MCF 10A (cell line): ENCODE measurements around the gene SUCLG2. TPM values are rescaled to one million over a fixed set of nuclear protein-coding genes. Genes with fewer than 3 reads are reported as not detected.
A peak's percentile ranks its signal among the peaks of the same experiment; 100 is the strongest.

Experiments used
- BruUV-seq: library from RNA; stranded (reverse); fragments of 400-500 nt; replicated peaks from 2 replicates; lab custom pipeline; 2021; lab: Mats Ljungman, UMichigan
- CTCF ChIA-PET: fragments of 300-600 bp; sonication (Branson Sonifier 250); formaldehyde crosslinking; extraction: SDS; loops from one replicate; lab custom pipeline; 2021; ENCODE audit warnings: antibody characterized with exemption, inconsistent platforms; lab: Yijun Ruan, JAX
- POLR2A ChIA-PET: fragments of 300-600, 350-650 bp; sonication (Branson Sonifier 250); formaldehyde crosslinking; extraction: SDS; loops from one replicate; lab custom pipeline; 2020; ENCODE audit warnings: antibody characterized with exemption, inconsistent platforms; lab: Yijun Ruan, JAX
- DNase-seq: peaks from one replicate; pipeline ENCODE4 v3.0.0-alpha.2; 2018; ENCODE audit not compliant: unreplicated experiment
- H3K27ac Mint-ChIP-seq: one replicate; pipeline ENCODE4 v1.8.0; 2022; ENCODE audit warnings: mild to moderate bottlenecking, low read depth, mixed read lengths; ENCODE audit not compliant: unreplicated experiment
- H3K27me3 Mint-ChIP-seq: one replicate; pipeline ENCODE4 v1.8.0; 2022; ENCODE audit warnings: mixed read lengths; ENCODE audit not compliant: insufficient read depth, unreplicated experiment
- H3K36me3 Mint-ChIP-seq: one replicate; pipeline ENCODE4 v1.8.0; 2022; ENCODE audit warnings: mild to moderate bottlenecking, moderate library complexity, mixed read lengths; ENCODE audit not compliant: insufficient read depth, unreplicated experiment
- H3K4me1 Mint-ChIP-seq: one replicate; pipeline ENCODE4 v1.8.0; 2022; ENCODE audit warnings: mixed read lengths; ENCODE audit not compliant: insufficient read depth, unreplicated experiment
- H3K4me3 Mint-ChIP-seq: one replicate; pipeline ENCODE4 v1.8.0; 2022; ENCODE audit warnings: mild to moderate bottlenecking, moderate library complexity, mixed read lengths; ENCODE audit not compliant: unreplicated experiment
- H3K9me3 Mint-ChIP-seq: one replicate; pipeline ENCODE4 v1.8.0; 2022; ENCODE audit warnings: mixed read lengths; ENCODE audit not compliant: unreplicated experiment
- intact Hi-C: fragments of 100-400 bp; cut with micrococcal nuclease; formaldehyde crosslinking; loops from 2 replicates; pipeline ENCODE4 v1.14.1; 2022
- total RNA-seq: library from RNA; stranded (reverse); gene quantifications from 2 replicates; pipeline ENCODE4 v1.2.3, GENCODE V29; 2022
- TF ChIP-seq, protein P1 (sequence below): fragments of 200-600 bp; IDR thresholded peaks from one replicate; pipeline ENCODE4 v1.8.0; 2022; ENCODE audit warnings: antibody characterized with exemption, mild to moderate bottlenecking; ENCODE audit not compliant: unreplicated experiment

The SUCLG2 gene
- total RNA-seq, 1 experiment from 2014 or later, result 55.6 TPM

DNA sequence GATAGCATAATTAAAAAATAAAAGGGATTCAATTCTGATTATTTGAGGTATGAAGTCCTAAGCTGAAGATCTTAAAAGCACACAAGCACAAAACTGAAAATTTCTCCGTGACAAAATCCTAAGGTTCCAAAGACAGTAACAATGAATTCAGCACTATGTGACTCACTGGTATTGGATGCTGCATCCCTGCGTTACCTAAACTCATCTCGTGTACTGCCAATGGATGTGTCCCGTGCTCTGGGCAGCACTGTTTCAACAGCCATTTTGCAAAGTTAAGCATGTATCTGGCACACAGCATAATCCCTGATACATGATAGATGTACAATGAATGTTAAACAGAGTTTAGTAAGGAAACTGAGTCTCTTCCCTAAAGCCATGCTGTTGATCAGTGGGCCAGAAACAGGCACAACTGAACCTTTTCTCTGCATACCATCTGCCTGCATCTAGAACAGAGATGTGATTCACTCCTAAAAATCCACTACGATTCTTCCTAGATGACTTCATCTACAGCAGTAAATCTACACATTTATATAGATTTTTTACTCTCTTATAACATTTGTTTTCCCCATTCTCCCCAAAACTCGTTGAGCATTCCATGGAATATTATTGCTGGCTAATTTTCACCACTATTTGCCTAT lies 14.3 kb downstream of the SUCLG2 start:
- TF ChIP-seq, protein P1, sequence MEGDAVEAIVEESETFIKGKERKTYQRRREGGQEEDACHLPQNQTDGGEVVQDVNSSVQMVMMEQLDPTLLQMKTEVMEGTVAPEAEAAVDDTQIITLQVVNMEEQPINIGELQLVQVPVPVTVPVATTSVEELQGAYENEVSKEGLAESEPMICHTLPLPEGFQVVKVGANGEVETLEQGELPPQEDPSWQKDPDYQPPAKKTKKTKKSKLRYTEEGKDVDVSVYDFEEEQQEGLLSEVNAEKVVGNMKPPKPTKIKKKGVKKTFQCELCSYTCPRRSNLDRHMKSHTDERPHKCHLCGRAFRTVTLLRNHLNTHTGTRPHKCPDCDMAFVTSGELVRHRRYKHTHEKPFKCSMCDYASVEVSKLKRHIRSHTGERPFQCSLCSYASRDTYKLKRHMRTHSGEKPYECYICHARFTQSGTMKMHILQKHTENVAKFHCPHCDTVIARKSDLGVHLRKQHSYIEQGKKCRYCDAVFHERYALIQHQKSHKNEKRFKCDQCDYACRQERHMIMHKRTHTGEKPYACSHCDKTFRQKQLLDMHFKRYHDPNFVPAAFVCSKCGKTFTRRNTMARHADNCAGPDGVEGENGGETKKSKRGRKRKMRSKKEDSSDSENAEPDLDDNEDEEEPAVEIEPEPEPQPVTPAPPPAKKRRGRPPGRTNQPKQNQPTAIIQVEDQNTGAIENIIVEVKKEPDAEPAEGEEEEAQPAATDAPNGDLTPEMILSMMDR, result no peak
- POLR2A ChIA-PET, result interaction anchor here (0.7 kb wide), 1 partner anchor 30 kb away, joined by 4 read pairs; no protein-coding TSS in a partner anchor
- H3K4me3 Mint-ChIP-seq, result no peak overlapping the region

DNA sequence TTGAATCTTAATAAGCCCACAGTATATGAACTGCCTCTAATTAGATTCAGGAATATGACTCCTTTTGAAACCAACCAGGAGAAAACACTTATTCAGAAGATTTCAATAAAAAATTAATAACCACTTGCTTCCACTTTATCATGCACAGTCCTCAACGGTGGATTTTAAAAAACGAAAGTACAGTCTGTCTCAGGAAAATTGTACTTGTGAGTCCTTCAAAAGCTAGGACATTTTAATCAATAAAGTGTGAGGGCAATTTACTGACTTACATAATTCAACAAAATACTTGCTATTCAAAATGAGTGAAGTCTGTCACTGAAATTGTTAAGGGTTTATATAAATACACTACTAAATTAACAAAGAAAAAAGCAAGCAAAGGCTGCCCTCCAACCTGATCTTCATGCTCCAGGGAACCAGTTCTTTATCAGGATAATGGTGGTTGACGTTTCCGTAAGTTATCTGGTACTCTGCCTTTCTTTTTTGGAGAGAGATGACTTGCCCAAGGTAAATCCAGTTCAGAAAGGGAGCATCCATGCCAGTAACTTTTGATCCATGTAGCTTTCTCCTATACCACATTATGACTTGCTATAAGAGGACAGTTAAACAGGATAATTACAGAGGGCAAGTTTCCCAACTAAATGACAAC lies 17.0 kb downstream of the SUCLG2 start:
- ChIA-PET POLR2A (interaction anchor here (0.9 kb wide), 1 partner anchor 15 kb away, joined by 3 read pairs; no protein-coding TSS in a partner anchor), CTCF (interaction anchor here (0.6 to 0.7 kb wide), 2 partner anchors 21 to 256 kb away, joined by 3 read pairs; no protein-coding TSS in a partner anchor)
- Mint-ChIP-seq H3K4me1 (peaks cover 26% of the 10 kb centered on the region), H3K36me3 (peaks cover 17% of the 10 kb centered on the region), H3K4me3 (no peak overlapping the region), H3K27ac (no peak overlapping the region), H3K27me3 (no peaks in the 10 kb centered on the region), H3K9me3 (no peaks in the 10 kb centered on the region)
- BruUV-seq, result no TSS peak
- intact Hi-C loops, result no loop called here
- DNase-seq, result no peak
- TF ChIP-seq, protein P1, result no peak

More for the DNA sequence above, 14.3 kb downstream of the SUCLG2 start:
- BruUV-seq, result no TSS peak
- H3K27me3 Mint-ChIP-seq, result no peaks in the 10 kb centered on the region
- peaks cover 24% of the 10 kb centered on the region for H3K4me1 Mint-ChIP-seq
- CTCF ChIA-PET, result no interaction called here
- peaks cover 17% of the 10 kb centered on the region for H3K36me3 Mint-ChIP-seq
- intact Hi-C loops, result no loop called here
- no peak overlapping the region for H3K27ac Mint-ChIP-seq
- DNase-seq, result no peak
- H3K9me3 Mint-ChIP-seq, result no peaks in the 10 kb centered on the region

DNA sequence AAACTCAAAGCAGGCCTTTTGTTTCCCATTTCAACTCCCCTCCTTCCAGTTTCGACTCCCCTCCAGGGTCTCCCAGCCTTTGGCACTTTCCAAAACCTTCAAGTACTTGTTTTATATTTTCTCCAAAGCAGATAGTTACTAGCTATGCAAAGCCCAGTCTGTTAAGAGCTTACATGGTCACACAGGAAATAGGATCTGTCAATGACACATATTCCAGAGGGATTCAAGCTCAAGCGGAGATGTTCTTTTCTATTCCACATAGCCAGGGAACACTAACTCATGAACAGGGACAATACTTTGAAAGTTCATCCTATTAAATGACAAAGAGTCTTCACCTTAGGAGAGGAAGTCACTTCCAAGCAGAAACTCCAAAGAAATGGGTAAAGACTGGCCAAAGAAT lies 18.6 kb downstream of the SUCLG2 start:
- POLR2A ChIA-PET, result interaction anchor here (0.6 to 1.9 kb wide), 3 partner anchors 11 to 21 kb away, joined by 3 to 6 read pairs (median 5); no protein-coding TSS in a partner anchor
- Mint-ChIP-seq H3K4me3 (no peak overlapping the region), H3K9me3 (no peaks in the 10 kb centered on the region), H3K4me1 (peaks cover 25% of the 10 kb centered on the region), H3K27ac (peak overlapping the region; percentile 89), H3K27me3 (no peaks in the 10 kb centered on the region), H3K36me3 (peaks cover 17% of the 10 kb centered on the region)
- TF ChIP-seq, protein P1, result no peak
- CTCF ChIA-PET, result interaction anchor here (0.8 kb wide), 1 partner anchor 68 kb away, joined by 5 read pairs; no protein-coding TSS in a partner anchor
- DNase-seq, result no peak
- intact Hi-C loops, result no loop called here
- no TSS peak for BruUV-seq

DNA sequence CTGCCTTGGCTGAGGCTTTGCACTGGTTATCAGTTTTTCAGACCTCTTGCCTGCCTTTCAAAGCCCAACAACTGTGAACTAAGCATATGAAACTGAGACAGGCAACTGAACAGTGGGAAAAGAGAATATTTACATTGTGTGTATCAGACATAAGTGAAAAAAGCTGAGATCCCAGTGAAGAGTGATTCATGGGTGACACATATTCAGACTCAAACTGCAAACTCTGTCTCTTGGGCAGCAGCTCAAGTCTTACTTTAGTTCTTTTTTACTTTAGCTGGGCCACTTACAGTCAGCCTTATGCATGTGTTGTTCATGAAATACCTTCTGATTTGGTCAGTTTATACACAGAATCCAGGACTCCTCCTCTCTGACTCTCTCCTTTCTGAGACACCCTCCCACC lies 19.2 kb downstream of the SUCLG2 start:
- Mint-ChIP-seq H3K27ac (peak overlapping the region; percentile 89), H3K4me3 (no peak overlapping the region), H3K4me1 (peaks cover 20% of the 10 kb centered on the region), H3K9me3 (no peaks in the 10 kb centered on the region), H3K36me3 (peaks cover 17% of the 10 kb centered on the region), H3K27me3 (no peaks in the 10 kb centered on the region)
- peak; percentile 47 for DNase-seq
- TF ChIP-seq, protein P1, result no peak
- intact Hi-C loops, result no loop called here
- ChIA-PET POLR2A (interaction anchor here (0.7 to 1.9 kb wide), 4 partner anchors 11 to 1666 kb away, joined by 3 to 6 read pairs (median 6); no protein-coding TSS in a partner anchor), CTCF (interaction anchor here (0.8 kb wide), 1 partner anchor 68 kb away, joined by 5 read pairs; no protein-coding TSS in a partner anchor)
- BruUV-seq, result no TSS peak
